Measurements from ENCODE around the gene AQP6. TPM values are rescaled to one million over a fixed set of nuclear protein-coding genes. Genes with fewer than 3 reads are reported as not detected.
A peak's percentile ranks its signal among the peaks of the same experiment; 100 is the strongest.

The AQP6 gene
- total RNA-seq, 1 experiment from 2014 or later, result 0.09 TPM

DNA sequence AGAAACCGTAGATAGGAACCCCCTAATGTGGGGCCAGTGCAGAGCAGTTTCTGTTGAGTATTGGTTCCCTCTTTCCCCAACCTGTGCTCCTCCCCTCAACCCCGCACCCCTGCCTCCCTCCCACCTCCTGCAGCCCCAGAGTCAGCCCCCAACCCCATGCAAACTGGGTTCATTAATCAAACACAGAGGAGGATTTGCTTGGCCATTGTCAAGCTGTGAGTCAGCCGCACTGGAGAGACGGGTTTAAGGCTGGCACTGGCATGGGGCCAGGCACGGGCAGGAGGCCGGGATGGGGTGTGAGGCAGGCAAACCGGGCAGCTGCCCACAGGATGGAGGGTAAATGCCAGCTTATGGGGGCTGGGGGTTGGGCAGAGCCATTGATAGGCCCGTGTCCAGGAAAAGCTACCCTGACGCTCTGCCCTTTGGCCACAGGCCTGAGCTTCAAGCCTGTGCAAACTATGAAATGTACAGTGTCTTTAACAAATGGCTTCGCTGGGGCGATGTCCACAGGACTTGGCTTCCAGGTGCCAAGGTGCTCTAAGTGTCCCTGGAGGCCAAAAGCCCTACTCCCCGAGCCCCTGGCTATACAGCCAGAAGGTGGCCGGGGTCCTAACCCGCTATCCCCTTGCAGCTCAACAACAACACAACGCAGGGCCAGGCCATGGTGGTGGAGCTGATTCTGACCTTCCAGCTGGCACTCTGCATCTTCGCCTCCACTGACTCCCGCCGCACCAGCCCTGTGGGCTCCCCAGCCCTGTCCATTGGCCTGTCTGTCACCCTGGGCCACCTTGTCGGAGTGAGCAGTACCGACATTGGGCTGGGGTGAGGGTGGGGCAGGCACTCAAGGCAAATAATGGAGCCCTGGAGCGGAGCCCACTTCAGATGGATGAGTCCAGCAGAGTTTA lies 9.6 kb upstream of the AQP6 start:
- no peak overlapping the region for H2AFZ ChIP-seq (ENCODE audit: low read length)
- H3K9me3 ChIP-seq (ENCODE audit: control insufficient read depth, low read depth, low read length), result no peaks in the 10 kb centered on the region
- H3K79me2 ChIP-seq (ENCODE audit: insufficient read depth, low read length), result no peaks in the 10 kb centered on the region
- H4K91ac ChIP-seq (ENCODE audit: insufficient read length, low read depth, low read length), result no peak overlapping the region
- no peak overlapping the region for H2BK15ac ChIP-seq (ENCODE audit: low read depth, low read length)
- Mint-ChIP-seq H3K4me3 (peak overlapping the region in 1 of 2 experiments; percentile 54; a peak in 1 of 5 replicates), H3K36me3 (ENCODE audit: insufficient read depth in 1 of 3, low read depth in 3 of 3) (no peaks in the 10 kb centered on the region; a peak in 1 of 7 replicates), H3K27ac (no peak overlapping the region), H3K27me3 (ENCODE audit: low read depth) (peaks cover 77% of the 10 kb centered on the region), H3K4me1 (peaks cover 37 to 39% of the 10 kb centered on the region in 2 experiments), H3K9me3 (no peaks in the 10 kb centered on the region)
- H3K18ac ChIP-seq (ENCODE audit: insufficient read length, low read depth, low read length), result no peak overlapping the region
- H3K4me1 ChIP-seq (ENCODE audit: insufficient read depth, low read length), result peaks cover 9% of the 10 kb centered on the region; the same call in 1 of the 2 replicates
- no peak overlapping the region for H4K5ac ChIP-seq (ENCODE audit: insufficient read length, low read depth, low read length)
- no peak overlapping the region for H3K9ac ChIP-seq (ENCODE audit: extremely low read depth, insufficient read length, low read length)
- no peak overlapping the region for H3K27ac ChIP-seq (ENCODE audit: insufficient read length, low read depth, low read length)
- H3K4me2 ChIP-seq (ENCODE audit: insufficient read depth, insufficient read length, low read length), result no peak overlapping the region
- no peak overlapping the region for H4K8ac ChIP-seq (replicated peaks; ENCODE audit: insufficient read length, low read depth, low read length)
- WGBS (ENCODE audit: extremely low coverage, insufficient read length, low lambda C conversion rate), result no CpG with 5 or more reads among the region's 21 CpGs
- no peak overlapping the region for H2BK120ac ChIP-seq (ENCODE audit: low read depth, low read length, poor library complexity, severe bottlenecking)
- no peak overlapping the region for H3K14ac ChIP-seq (ENCODE audit: insufficient read depth, low read length)
- no peaks in the 10 kb centered on the region for H4K20me1 ChIP-seq (ENCODE audit: control insufficient read depth, insufficient read depth, insufficient read length)
- no peak overlapping the region for H2BK20ac ChIP-seq (ENCODE audit: low read depth, low read length, poor library complexity, severe bottlenecking)
- TF ChIP-seq, protein P1, sequence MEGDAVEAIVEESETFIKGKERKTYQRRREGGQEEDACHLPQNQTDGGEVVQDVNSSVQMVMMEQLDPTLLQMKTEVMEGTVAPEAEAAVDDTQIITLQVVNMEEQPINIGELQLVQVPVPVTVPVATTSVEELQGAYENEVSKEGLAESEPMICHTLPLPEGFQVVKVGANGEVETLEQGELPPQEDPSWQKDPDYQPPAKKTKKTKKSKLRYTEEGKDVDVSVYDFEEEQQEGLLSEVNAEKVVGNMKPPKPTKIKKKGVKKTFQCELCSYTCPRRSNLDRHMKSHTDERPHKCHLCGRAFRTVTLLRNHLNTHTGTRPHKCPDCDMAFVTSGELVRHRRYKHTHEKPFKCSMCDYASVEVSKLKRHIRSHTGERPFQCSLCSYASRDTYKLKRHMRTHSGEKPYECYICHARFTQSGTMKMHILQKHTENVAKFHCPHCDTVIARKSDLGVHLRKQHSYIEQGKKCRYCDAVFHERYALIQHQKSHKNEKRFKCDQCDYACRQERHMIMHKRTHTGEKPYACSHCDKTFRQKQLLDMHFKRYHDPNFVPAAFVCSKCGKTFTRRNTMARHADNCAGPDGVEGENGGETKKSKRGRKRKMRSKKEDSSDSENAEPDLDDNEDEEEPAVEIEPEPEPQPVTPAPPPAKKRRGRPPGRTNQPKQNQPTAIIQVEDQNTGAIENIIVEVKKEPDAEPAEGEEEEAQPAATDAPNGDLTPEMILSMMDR (conservative IDR thresholded peaks at IDR 0.05), result no peak
- DNase-seq, result no peak
- H3K23me2 ChIP-seq (ENCODE audit: insufficient read length, low read depth, low read length, poor library complexity, severe bottlenecking), result peaks cover 5% of the 10 kb centered on the region
- H3K23ac ChIP-seq (ENCODE audit: insufficient read length, low read depth, low read length), result no peak overlapping the region
- no peak overlapping the region for H3K56ac ChIP-seq (ENCODE audit: insufficient read length, low read depth, low read length)
- H2AK5ac ChIP-seq (ENCODE audit: insufficient read length, low read length), result no peak overlapping the region
- no peaks in the 10 kb centered on the region for H3K79me1 ChIP-seq (ENCODE audit: insufficient read depth, low read depth, low read length, poor library complexity, severe bottlenecking)
- H2BK12ac ChIP-seq (ENCODE audit: insufficient read length, low read depth, low read length), result no peak overlapping the region
- H3T11ph ChIP-seq (ENCODE audit: low read length), result no peak overlapping the region
- H2BK5ac ChIP-seq (ENCODE audit: insufficient read length, low read length), result no peak overlapping the region
- H3K4ac ChIP-seq (ENCODE audit: low read depth, low read length), result no peak overlapping the region
- H3K27me3 ChIP-seq (ENCODE audit: insufficient read depth, low read length), result peaks cover 12% of the 10 kb centered on the region

All from H9 (cell line).